NCI-H446 treated with DMSO at 0.1 percent for 48 hours (cell line): ENCODE data around the gene CDX1.

Source experiments
- DNase-seq: peaks from one replicate; lab custom pipeline; 2025; lab: John Stamatoyannopoulos, UW

The CDX1 gene

GRCh38 chr5:150184006-150184405 lies 17.4 kb downstream of the CDX1 start:
- no peak for DNase-seq

- DNase-seq, result no peak
Observed at GRCh38 chr5:150184990-150185912, 18.7 kb downstream of the CDX1 start.

- no peak for DNase-seq
Observed at GRCh38 chr5:150186137-150186536, 19.6 kb downstream of the CDX1 start.

GRCh38 chr5:150186897-150187296 lies 20.3 kb downstream of the CDX1 start:
- DNase-seq, result no peak

GRCh38 chr5:150188146-150188842 lies 21.7 kb downstream of the CDX1 start:
- DNase-seq, result no peak

GRCh38 chr5:150189326-150189725 lies 22.7 kb downstream of the CDX1 start:
- DNase-seq, result no peak

GRCh38 chr5:150189728-150190502 lies 23.3 kb downstream of the CDX1 start, which contains the start of gene SLC6A7:
SLC6A7 (plus strand) TSS chr5:150190062; CDS start chr5:150190328, 266 bp downstream.
- DNase-seq, result no peak

- no peak for DNase-seq
Observed at GRCh38 chr5:150190503-150190979, 24.0 kb downstream of the CDX1 start.

GRCh38 chr5:150190987-150191386 lies 24.4 kb downstream of the CDX1 start:
- DNase-seq, result no peak

GRCh38 chr5:150192462-150192861 lies 25.9 kb downstream of the CDX1 start:
- no peak for DNase-seq

GRCh38 chr5:150195736-150196485 lies 29.3 kb downstream of the CDX1 start:
- no peak for DNase-seq

GRCh38 chr5:150196514-150196913 lies 29.9 kb downstream of the CDX1 start:
- no peak for DNase-seq

- DNase-seq, result no peak
Observed at GRCh38 chr5:150196986-150197385, 30.4 kb downstream of the CDX1 start.

- no peak for DNase-seq
Observed at GRCh38 chr5:150197476-150197875, 30.9 kb downstream of the CDX1 start.

- no peak for DNase-seq
Observed at GRCh38 chr5:150202501-150202900, 35.9 kb downstream of the CDX1 start.

- no peak for DNase-seq
Observed at GRCh38 chr5:150203832-150204589, 37.4 kb downstream of the CDX1 start.

GRCh38 chr5:150204590-150204960 lies 38.0 kb downstream of the CDX1 start:
- no peak for DNase-seq

- DNase-seq, result no peak
Observed at GRCh38 chr5:150206098-150206778, 39.7 kb downstream of the CDX1 start.

- no peak for DNase-seq
Observed at GRCh38 chr5:150206779-150207115, 40.2 kb downstream of the CDX1 start.
